GM04503 (cell line): Measurements from ENCODE around the gene KLHL30.

Experiments
- DNase-seq: peaks from one replicate; pipeline ENCODE4 v3.0.0-alpha.2; 2012; ENCODE audit warnings: low read depth

The KLHL30 gene

DNA sequence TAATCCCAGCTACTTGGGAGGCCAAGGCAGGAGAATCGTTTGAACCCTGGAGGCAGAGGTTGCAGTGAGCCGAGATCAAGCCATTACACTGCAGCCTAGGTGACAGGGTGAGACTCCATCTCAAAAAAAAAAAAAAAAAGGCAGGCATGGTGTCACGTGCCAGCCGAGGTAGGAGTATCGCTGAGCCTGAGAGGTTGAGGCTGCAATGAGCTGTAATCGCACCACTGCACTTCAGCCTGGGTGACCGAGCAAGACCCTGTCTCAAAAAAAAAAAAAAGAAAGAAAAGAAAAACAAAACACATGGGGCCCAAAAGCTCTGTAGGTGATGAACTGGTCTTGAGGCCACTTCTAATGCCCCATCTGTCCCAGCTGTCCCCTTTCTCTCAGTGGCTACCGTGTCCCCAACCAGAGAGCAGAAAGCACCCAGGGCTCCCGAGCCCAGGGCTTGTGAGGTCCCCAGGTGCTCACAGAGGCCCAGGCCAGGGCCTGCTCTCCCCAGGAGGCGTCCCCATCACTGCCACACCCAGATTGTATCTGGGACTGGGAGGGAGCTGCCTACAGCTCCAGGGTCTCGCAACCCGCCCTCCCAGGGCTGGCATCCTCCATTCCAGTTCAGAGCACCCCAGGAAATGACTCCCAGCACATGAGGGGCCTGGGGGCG, 8.5 kb downstream of the KLHL30 start:
- no peak for DNase-seq

DNA sequence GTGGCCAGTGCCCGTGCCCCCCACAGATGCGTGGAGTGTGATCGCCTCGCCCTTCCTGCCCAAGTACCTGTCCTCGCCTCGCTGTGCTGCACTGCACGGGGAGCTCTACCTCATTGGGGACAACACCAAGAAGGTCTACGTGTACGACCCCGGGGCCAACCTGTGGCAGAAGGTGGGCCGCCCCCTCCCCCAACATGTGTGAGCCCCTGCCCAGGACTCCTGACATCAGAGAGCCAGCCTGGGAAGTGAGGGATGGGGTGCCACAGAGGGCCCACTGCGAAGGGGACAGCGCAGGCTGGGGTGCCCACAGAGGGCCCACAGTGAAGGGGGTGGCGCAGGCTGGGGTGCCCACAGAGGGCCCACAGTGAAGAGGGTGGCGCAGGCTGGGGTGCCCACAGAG, 10.5 kb downstream of the KLHL30 start:
- DNase-seq, result no peak

DNA sequence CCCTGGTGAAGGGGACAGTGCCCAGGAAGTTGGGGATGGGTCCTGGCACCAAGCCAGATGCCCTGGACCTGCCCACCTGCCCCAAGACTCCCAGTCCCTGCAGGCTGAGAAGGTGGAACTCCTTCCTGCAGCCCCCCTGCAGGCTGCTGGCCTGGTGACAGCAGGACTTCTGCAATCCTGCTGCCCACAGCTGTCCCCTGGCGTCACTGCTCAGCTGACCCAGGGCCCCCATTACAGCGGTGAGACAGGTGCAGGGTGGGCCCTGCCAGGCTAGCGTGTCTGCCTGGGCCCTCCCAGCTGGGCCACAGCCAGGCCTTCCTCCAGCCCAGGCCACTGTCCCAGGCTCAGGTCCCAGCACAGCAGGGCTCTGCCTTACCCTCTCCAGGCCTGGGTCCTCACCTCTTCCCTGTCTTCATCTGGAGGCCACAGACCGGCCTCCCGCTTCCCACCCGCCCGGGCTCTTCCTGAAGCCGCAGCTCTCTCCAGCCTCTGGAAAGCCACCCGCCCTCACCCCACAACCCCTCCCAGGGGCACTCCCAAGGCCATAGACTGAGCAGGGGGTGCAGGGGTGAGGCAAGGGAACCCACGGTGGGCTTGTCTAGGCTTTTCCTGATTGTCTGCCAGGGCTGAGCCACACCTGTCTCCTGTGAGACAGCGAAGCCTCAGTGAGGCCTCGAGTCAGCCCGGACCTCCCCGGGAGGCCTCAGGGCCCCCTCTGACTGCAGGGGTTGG, 11.5 kb downstream of the KLHL30 start:
- DNase-seq, result no peak

DNA sequence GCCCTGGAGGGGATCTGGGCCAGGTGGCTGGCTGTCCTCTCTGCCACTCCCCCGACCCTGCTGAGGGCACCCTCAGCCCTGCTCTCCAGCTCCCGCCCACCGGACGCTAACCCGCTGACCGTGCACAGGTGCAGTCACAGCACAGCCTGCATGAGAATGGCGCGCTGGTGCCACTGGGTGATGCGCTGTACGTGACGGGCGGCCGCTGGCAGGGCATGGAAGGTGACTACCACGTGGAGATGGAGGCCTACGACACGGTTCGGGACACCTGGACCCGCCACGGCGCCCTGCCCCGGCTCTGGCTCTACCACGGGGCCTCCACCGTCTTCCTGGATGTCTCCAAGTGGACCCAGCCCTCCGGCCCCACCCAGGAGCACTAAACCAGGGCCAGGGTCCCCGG, 12.2 kb downstream of the KLHL30 start:
- no peak for DNase-seq

DNA sequence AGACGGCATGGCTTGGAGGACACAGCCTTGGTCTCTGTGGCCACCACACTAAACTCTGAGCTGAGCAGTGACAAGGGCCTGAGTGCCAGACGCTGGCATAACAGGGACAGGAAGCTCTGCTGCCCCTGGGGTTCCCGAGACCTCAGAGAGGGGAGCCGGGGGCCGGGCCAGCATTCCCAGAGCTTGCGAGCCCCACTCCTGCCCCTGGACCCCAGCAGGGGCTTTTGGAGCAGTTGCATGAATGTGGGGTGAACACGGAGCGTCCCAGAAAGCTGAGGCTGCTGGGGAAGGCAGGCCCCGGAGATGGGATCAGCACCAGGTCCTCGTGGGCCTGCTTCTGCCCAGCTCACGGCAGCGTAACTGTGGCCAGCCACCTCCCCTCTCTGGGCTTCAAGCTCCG, 12.7 kb downstream of the KLHL30 start:
- DNase-seq, result no peak

DNA sequence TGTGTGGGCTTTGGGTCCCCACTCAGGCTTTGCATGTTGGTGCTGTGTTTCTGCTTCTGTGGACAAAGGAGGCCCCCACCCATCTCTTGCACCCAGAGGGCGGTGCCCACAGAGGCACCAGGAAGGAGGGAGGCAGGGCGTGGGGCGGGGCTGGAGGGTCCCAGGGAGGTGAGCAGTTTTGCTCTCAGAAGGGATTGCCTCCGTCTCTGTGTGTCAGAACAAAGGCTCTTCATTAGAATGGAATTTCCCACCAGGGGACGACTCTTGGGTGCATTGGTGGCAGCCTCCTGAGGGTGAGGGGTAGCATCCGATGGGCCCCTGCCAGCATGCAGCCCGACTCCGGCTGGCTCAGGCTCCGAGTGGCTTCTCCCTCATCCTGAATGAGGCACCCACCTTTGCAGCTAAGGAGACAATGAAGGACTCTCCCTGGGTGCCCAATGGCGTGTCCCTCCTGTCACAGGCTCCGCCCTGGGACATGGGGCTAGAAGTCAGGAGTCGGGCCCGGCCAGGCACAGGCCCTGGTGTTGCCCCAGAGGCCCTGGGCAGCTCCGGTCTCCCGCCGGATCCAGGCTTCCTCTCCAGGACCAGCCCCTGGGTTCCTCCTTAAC, 13.3 kb downstream of the KLHL30 start:
- no peak for DNase-seq

DNA sequence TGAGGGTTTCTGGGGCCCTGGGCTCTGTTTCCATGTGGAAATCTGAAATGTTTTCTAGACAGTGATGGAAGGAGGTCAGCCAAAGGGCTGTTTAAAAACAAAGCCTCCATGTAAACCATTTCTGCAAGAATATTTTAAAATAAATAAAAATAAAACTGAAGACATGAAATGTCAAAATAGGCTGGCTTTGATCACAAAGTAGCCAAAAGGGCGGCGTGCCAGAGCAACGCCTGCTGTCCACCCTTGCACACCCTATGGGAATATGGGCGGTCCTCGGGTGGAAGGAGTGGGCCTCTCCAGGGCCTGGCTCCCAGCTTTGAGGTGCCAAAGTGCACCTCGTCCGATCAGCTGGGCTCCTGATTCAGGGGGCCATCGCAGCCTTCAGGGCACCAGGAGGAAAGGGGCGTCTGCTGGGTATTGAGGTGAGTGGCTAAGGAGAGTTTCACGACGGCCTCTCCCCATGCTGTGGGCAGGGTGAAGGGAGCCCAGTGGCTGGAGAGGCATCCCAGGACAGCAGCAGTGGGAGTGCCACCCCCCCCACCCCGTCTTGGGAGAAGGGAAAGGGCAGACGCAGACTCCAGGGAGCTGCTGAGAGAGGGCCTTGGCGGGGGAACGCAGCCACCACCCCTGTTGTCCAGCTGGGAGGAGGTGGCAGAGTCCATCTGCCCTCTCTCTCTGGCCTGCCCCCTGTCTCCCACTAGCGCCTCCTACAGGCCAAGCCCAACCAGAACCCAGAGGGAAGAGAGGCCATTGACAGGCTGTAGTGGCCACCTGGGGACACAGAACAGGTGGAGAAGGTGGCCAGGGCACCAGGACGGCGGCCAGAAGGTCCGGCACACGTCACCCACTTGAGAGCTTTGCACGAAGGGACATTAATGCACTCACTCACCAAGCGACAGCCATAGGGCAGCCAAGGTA, 14.6 kb downstream of the KLHL30 start:
- no peak for DNase-seq

DNA sequence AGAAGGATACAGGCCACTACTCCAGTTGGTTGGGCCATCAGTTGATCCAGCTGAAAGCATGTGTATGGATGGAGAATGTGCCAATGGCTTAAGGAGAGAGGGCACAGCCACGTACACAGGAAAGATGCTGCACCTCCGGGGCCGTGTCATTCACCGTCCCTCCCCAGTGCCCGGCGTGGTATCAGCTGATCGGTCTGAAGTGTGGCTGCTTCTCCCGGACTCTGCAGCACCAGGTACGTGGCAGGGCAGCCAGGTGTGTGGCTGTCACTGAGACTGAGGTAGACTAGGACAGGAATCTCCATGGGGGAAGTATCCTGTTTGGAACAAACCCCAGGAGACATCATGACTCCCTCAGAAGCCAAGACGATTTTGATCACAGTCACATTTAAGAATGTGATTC, 16.1 kb downstream of the KLHL30 start:
- DNase-seq, result no peak

DNA sequence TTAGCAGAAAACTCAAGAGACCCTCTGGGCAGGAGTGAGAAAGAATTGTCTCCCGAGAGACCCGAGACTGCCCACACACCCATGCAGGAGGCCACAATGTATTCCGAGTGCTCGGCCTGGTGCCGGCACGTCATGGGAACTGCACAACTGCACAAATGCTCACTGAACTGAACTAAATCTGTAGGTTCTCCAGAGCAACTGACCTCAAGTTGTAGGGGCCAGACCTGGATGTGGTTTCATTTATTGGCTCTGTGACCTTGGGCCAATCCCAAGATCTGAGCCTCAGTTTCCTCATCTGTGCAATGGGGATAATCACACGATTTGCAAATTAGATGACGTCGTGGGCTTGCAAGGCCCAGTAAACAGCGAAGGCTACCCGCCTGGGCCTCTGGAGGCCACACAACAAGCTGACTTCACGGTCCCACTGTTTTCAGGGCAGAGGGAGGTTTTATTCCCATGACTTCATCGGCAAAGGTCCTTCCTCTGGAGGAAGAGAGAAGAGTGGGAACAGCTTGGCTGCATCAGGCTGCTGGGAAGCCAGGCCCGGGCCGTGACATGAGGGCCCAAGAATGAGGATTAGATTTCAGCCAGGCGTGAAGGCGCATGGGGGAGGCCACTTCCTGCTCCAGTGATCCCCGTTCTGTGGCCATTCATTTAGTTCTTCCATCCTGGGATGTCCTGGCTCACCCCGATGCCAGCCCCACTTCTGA, 16.7 kb downstream of the KLHL30 start:
- no peak for DNase-seq

DNA sequence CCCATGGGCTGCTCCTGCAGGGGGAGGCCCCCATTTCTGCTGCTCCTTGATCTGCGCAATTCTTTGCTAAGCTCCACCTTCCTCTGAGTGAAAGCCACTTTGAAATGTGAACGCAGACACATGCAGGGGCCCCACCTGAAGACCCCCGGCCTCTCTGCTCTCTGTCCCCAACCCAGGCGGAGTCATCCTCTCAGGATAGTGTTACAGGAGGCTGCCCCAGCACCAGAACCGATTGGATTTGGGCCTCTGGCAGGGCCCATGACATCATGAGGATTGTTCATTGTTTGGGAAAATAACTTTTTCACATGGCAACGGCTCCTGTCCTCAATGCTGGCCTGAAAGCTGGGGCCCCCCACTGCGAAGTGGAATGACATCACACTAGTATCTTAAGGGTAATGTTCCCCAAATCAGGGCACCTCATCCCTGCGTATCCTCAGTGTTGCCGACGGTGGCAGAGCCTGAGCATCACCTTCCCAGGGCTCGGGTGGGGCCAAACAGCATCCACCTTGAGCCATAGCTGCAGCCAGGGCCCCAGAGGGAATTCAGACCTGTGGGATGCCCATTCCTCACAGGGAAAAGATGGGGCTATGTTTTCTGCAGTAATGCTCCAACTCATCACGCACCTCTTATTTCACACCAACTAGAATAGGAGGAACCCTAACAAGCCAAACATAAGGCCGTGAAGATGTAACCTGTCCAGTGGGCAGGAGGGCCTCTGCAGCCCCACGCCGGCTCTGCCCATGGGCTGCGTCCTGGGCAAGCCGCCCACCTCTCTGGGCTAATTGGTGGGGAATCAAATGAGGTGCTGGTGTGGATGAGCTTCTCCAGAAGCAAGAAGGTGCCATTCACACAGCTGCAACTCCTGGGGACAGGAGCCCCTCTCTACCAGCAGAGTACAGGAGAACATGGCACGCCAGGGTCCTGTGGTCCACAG, 17.6 kb downstream of the KLHL30 start:
- no peak for DNase-seq

DNA sequence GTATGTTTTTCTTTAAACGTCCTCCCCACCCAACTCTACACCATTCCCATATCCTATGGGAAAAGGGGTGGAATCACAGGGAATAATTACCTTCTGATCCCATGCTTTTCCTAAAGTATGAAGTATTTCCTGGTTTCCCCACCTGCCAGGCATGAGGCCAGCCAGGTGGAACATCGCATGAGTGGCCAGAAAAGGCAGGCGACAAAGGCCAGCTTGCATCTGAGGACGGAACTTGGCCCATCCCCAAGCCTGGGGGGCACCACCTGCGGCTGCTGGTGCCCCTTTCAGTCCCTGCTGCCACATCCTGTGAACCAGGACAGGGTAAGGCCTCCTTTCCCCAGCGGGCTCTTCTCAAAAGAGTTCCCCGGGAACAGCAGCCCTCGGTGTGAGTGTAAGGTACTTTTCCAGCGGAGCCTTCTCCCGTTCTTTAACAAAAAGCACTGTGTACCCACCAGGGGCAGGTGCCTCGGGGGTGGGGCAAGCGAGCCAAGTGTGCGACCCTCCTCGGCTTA, 19.1 kb downstream of the KLHL30 start:
- no peak for DNase-seq

DNA sequence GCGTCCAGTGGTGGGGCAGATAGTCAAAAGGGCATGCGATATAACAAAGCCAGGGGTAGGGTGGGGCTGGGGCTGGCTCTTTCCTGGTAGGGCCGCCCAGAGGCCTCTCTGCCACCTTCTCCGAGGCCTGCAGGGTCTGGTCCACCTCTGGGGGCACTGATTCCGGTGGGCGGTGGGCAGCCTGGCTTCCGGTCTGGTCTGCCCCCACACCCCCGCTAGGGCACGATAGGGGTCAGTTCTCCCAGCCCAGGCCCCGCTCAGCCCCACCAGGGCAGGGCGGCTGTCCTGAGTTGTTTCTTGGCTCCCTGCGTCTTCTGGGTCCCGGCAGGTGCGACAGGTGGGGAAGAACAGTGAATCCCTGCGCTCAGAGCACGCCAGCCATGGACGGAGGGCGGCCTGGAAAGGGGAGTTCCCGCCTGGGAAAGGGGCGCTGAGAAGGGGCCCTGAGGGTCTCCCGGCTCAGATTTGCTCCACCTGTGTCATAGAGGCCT, 19.6 kb downstream of the KLHL30 start:
- DNase-seq, result no peak

DNA sequence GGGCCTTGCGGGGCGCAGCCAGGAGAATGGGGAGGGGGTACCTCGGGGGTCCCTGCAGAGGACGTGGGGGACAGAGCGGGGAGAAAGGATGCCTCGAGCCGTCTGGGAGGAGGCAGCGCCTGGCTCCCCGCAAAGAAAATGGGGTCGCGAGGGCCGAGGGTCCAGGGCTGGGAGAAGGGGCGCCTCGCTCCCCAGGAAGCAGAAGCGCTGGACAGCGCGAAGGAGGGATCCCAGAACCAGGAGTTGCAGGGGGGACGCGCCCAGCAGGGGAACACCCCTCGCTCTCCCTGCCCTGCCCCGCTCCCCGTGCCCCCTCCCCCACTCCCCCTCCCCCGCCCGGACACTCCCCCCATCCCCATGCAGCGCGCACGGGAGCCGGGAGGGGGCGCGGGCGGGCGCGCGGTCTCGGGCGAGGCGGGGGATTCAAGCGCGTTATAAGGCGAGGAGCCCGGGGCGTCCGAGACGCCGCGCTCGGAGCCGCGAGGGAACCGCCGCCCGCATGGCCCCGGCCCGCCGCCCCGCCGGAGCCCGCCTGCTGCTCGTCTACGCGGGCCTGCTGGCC, 20.1 kb downstream of the KLHL30 start, which contains the start of gene ERFE:
Gene ERFE (plus strand): TSS at position 462 of the 562 bp plus-strand sequence. CDS start 38 bp downstream, at position 500.
- DNase-seq, result no peak

DNA sequence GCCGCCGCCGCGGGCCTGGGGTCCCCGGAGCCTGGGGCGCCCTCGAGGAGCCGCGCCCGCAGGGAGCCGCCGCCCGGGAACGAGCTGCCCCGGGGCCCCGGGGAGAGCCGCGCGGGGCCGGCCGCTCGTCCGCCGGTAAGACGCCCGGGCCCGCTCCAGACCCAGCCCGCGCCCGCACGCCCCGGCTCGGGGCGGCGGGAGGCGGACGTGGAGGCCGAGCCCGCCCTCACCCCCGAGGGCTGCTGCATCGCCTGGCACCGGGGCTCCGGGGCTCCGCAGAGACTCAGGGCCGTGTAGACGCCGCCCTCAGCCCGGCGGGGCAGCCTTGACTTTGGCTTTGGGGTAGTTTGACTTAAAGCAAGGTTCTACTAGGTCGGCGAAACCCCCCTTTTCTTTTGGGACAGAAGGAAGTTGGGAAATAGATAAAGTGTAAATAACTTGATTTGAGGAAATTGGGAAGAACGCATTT, 20.6 kb downstream of the KLHL30 start:
- DNase-seq, result no peak

DNA sequence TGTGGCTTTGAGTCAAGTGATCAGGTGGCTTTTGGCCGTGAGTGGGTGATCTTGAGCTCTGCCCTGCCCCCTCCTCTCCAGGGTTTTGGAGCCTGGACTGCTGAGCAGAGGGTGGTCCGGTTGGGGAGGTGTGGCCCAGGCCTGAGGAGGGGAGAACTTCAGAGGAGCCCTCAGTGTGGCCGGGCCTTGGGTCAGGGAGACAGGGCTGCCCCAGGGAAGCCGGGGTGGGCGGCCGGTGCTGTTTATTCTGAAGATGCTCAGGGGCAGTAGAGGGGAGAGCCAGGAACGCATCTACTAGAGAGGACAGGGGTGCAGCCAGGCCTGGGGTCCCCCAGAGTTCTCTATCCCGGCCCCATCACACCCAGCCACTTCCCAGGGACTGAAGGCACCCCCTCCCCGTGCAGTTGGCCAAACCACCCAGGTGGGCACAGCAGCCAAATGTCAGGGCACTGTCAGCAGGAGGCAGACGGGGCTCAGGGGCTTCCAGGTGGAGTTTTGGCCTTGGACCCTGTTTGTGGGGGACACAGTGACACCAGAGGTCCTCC, 21.3 kb downstream of the KLHL30 start:
- DNase-seq, result no peak

DNA sequence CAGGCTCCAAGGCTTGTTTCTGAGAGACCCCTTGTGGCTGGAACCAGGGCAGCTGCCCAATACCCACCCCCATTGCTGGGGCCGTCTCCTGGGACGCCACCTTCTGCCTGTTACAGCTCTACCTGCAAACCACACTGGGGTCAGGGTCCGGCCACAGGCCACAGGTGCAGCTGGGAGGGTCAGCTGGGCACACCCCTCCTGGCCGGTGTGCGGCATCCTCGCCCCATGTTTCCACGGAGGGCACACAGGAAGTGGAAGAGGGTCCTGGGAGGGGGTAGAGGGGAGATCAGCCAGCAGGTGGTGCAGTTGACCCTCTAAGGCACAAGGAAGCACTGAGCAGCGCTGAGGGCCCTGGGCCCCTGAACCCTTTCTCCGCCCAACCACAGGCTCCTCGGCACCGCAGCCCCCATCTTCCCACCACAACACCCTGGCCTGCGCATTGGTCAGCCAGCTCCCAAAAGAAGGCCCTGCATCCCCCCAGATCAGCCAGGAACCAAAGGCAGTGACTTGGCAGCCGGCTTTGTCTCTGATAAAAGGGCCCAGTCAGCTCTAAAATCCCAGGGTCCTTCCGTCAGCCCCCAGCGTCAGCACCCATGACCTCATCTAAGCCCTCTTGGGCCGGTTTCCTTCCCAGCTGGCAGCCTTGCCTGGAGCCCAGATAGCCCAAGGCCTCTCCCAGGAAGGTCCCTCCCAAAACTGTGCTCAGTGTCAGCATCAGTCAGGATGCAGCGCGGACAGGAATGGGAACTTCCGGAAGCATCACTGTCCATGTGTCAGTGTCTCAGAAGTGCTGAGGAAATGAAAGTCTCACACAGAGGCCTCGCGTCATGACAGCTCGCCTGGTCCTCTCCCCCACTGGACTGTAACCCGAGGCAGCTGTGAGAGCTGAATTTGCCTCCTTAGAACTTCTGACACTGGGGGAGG, 22.0 kb downstream of the KLHL30 start:
- DNase-seq, result no peak

DNA sequence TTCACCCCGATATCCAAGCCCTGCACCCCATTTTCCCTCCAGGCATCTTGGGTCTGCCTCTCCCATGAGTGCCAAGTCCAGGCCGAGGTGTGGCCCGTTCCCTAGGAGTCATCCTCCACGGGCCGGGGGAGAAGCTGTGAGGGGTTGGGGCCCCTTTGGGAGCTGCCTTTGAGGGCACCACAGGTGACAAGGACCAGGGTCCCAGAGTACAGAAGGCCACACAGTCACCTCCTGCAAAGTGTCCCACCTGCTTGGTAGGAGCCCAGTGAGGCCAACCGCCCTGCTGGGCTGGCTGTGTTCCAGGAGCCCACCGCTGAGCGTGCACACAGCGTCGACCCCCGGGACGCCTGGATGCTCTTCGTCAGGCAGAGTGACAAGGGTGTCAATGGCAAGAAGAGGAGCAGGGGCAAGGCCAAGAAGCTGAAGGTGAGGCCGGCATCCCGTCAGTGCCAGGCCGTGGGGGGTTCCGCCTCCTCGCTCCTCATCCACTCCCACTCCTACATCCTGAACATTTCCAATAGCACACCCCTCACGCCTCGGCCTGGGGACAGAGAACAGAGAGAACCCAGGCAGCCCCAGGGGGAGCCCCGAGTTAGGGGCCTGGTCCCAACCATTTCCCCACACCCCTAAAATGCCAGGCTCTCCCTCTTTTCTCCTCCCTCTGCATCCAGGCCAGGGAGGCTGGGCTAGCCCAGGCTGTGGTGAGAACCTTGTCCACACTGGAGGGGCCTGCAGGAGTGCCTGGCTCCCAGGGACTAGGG, 23.0 kb downstream of the KLHL30 start:
- no peak for DNase-seq
